ENCODE data around the gene C16orf74.

Gene C16orf74

DNA sequence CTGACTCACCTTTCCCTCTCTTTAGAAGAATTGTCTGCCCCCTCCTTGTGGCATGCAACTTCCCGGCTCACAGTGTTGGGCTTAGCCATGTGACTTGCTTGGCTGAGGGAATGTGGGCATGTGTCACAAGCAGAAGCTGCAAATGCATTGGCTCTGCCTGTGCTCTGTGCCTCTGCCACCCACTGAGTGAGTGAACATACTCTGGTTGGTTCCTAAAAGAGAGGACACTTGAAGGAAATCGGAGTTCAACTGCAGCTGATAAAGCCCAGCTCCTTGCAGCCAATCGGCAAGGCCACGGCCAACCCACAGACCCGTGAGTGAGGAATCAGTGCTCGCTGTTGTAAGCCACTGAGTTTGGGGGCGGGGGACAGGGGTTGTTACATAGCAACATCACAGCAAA, 51.3 kb downstream of the C16orf74 start:
- peaks cover 10% of the 10 kb centered on the region for H3K4me1 ChIP-seq (ENCODE audit: control insufficient read depth, insufficient read depth, low read length)
- H3K36me3 ChIP-seq (ENCODE audit: control insufficient read depth, insufficient read depth, low read length, severe bottlenecking) = no peaks in the 10 kb centered on the region
- H3K27me3 ChIP-seq (replicated peaks; ENCODE audit: control insufficient read depth, insufficient read depth, low read length) = peaks cover 50% of the 10 kb centered on the region
- peaks cover 8% of the 10 kb centered on the region for H3K9me3 ChIP-seq (ENCODE audit: control insufficient read depth, low read length)
- no peak overlapping the region for H3K4me3 ChIP-seq (ENCODE audit: low read length)
- no peak overlapping the region for H3K9ac ChIP-seq (ENCODE audit: low read length)
- DNase-seq (ENCODE audit: low read depth) = peak; percentile 34

DNA sequence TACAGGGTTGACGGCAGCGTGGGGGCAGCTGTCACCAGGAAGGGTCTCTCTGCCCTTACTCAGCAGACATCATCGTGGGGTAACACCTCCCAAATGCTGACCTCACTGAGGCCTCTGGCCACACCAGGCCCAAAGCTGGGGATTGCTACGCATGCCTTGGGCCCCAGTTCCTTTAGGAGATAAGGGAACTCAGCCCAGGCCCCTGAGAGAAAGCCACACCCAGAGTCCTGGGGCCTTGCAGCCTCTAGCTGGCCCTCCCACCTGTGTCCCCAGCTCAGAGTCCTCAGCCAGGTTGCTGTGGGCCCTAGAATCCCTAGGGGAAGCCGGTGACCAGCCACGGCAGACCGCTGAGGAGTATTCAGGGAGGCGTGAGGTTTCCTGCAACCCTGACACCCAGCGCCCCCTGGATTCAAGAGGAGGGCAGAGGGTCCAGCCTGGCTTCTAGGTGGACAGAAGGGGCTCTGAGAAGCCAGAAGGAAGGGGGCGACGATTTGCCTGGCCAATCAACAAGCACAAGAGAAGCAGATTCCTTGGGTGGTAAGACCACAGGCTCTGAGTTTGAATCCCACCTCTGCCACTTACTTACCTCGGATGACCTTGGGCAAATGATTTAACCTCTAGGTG, 51.8 kb downstream of the C16orf74 start:
- peaks cover 10% of the 10 kb centered on the region for H3K4me1 ChIP-seq (ENCODE audit: control insufficient read depth, insufficient read depth, low read length)
- no peak for DNase-seq (ENCODE audit: low read depth)
- H3K36me3 ChIP-seq (ENCODE audit: control insufficient read depth, insufficient read depth, low read length, severe bottlenecking) = no peaks in the 10 kb centered on the region
- peaks cover 51% of the 10 kb centered on the region for H3K27me3 ChIP-seq (replicated peaks; ENCODE audit: control insufficient read depth, insufficient read depth, low read length)
- H3K4me3 ChIP-seq (ENCODE audit: low read length) = no peak overlapping the region
- no peak overlapping the region for H3K9ac ChIP-seq (ENCODE audit: low read length)
- peaks cover 8% of the 10 kb centered on the region for H3K9me3 ChIP-seq (ENCODE audit: control insufficient read depth, low read length)

DNA sequence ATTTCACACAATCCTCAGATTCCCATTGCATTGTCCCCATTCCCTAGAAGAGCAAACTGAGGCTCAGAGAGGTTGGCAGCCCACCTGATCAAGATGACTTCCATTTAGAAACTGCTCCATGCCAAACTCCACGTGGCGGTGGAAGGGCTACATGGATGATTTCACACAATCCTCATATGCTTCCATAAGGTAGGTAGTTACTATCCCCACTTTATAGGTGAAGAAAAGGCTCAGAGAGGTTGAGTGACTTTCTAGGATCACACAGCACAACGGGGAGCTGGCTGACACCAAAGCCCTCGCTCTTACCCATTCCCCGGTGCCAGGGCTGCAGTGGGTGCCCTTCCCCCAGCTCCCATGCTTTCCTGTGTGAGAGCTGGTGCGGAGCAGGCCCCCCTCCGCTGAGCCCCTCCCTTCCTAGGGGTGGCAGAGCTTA, 52.4 kb downstream of the C16orf74 start:
- no peak overlapping the region for H3K4me3 ChIP-seq (ENCODE audit: low read length)
- peaks cover 10% of the 10 kb centered on the region for H3K4me1 ChIP-seq (ENCODE audit: control insufficient read depth, insufficient read depth, low read length)
- H3K9ac ChIP-seq (ENCODE audit: low read length) = no peak overlapping the region
- peaks cover 51% of the 10 kb centered on the region for H3K27me3 ChIP-seq (replicated peaks; ENCODE audit: control insufficient read depth, insufficient read depth, low read length)
- peaks cover 8% of the 10 kb centered on the region for H3K9me3 ChIP-seq (ENCODE audit: control insufficient read depth, low read length)
- DNase-seq (ENCODE audit: low read depth) = no peak
- no peaks in the 10 kb centered on the region for H3K36me3 ChIP-seq (ENCODE audit: control insufficient read depth, insufficient read depth, low read length, severe bottlenecking)

DNA sequence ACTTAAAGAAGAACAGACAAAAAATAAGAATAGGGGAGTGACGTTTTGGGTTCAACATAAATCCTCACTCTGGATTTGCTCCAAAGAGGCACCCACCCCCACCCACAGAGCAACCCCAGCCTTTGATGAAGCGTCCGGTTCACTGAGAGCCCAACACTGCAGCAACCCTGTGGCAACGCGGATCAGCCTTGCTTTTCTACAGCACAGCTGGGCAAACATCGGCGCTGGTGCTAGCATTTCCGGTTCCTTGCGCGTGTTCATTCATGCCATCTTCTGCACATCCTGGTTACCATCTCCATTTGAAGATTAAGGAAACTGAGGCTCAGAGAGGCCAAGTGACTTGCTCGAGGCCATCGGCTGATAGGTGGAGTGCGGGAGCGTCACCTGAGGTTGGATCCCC, 53.5 kb downstream of the C16orf74 start:
- H3K9ac ChIP-seq (ENCODE audit: low read length) = no peak overlapping the region
- peaks cover 8% of the 10 kb centered on the region for H3K9me3 ChIP-seq (ENCODE audit: control insufficient read depth, low read length)
- peaks cover 10% of the 10 kb centered on the region for H3K4me1 ChIP-seq (ENCODE audit: control insufficient read depth, insufficient read depth, low read length)
- peaks cover 61% of the 10 kb centered on the region for H3K27me3 ChIP-seq (replicated peaks; ENCODE audit: control insufficient read depth, insufficient read depth, low read length)
- no peak overlapping the region for H3K4me3 ChIP-seq (ENCODE audit: low read length)
- no peak for DNase-seq (ENCODE audit: low read depth)
- no peaks in the 10 kb centered on the region for H3K36me3 ChIP-seq (ENCODE audit: control insufficient read depth, insufficient read depth, low read length, severe bottlenecking)

DNA sequence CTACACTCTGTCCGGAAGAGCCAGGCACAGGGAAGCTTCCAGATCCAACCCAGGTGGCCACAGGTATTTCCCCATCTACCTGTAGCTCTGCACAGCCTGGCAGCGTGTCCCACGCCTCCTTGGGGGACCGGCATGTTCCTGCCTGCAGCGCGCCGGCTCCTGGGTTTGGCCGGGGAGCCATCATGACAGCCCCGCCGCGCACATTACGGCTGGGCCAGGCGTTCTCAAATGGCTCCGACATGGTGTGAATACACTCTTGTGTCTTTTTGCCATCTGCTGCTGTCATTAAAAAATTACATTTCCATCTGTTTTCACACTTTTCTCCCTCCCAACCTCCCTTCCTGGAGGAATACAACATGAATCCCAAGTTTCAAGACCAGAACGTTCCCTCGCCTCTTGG, 54.1 kb downstream of the C16orf74 start:
- Histone ChIP-seq H3K9ac (ENCODE audit: low read length) (no peak overlapping the region), H3K27me3 (replicated peaks; ENCODE audit: control insufficient read depth, insufficient read depth, low read length) (peaks cover 67% of the 10 kb centered on the region), H3K4me3 (ENCODE audit: low read length) (no peak overlapping the region), H3K4me1 (ENCODE audit: control insufficient read depth, insufficient read depth, low read length) (peaks cover 10% of the 10 kb centered on the region), H3K9me3 (ENCODE audit: control insufficient read depth, low read length) (peaks cover 5% of the 10 kb centered on the region), H3K36me3 (ENCODE audit: control insufficient read depth, insufficient read depth, low read length, severe bottlenecking) (no peaks in the 10 kb centered on the region)
- DNase-seq (ENCODE audit: low read depth) = no peak

DNA sequence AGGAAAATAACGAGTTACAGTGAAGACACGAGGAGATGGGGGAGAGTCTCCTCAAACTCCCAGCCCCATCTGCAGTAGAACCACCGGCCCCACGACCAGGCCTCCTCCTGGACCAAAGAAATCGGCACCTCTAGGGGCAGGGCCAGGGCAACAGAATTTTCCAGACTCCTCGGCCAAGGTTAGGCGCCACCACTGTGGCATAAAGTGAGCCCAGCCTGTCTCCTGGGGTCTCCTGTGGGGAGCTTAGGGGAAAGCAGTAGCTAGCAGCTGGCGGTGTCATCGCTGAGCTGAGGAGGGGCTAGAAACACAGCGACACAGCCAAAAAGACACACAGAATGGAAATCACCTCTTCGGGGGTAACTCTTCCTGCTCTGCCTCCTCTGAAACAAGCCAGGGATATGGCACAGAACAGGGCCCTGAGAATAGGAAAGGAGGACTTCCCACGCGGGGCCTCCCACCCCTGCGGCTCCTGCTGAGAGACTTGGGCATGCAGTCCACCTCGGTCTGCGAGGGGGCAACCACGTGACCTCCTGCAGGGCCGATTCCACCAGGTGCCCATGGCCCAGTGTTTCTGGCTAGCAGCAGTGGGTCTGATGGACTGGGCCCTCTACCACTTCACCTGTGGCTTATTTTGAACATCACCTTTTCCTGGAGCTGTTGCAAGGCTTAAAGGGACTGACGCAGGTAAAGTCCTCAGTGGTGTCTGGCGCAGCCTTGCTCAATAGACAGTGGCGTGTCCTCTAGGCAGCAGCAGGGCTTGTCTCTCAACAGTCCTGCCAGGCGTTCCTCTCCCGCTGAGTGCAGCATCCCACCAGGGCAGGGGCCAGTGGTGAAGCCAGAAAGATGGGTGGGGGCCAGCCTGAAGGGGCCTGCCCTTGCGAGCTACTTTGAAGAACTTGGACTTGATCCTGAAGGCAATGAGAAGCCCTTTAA, 55.4 kb downstream of the C16orf74 start:
- H3K27me3 ChIP-seq (replicated peaks; ENCODE audit: control insufficient read depth, insufficient read depth, low read length) = peaks cover 67% of the 10 kb centered on the region
- no peak overlapping the region for H3K4me3 ChIP-seq (ENCODE audit: low read length)
- no peaks in the 10 kb centered on the region for H3K36me3 ChIP-seq (ENCODE audit: control insufficient read depth, insufficient read depth, low read length, severe bottlenecking)
- DNase-seq (ENCODE audit: low read depth) = no peak
- H3K4me1 ChIP-seq (ENCODE audit: control insufficient read depth, insufficient read depth, low read length) = peaks cover 10% of the 10 kb centered on the region
- no peaks in the 10 kb centered on the region for H3K9me3 ChIP-seq (ENCODE audit: control insufficient read depth, low read length)
- H3K9ac ChIP-seq (ENCODE audit: low read length) = no peak overlapping the region

DNA sequence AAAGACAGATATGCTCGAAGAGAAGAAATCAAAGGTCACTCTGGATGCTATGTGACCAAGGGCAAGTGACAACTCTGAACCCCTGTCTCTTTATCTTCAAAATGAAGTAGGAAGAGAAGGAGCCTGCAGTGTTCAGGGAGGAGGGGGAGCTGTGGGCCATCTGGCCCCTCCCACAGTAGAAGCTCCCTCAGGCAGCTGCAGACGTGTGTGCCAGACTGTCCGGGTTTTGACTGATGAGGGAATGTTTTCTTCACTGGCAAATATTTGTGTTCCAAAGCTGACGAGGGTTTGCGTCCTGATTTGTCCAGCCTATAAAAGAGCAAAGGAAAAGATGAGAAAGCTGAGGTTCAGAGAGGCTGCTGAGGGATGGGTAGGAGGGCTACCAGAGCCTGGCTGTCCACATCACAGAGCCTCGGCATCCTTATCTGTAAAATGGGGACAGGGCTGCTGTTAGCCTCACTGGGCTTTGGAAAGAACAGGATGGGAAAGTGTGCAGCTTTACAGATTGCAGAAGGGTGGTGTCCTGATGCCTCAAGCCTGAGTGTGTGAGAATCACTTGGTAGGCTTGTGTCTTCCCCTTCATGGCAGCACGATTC, 60.3 kb downstream of the C16orf74 start:
- Histone ChIP-seq H3K4me1 (ENCODE audit: control insufficient read depth, insufficient read depth, low read length) (no peaks in the 10 kb centered on the region), H3K4me3 (ENCODE audit: low read length) (no peak overlapping the region), H3K9ac (ENCODE audit: low read length) (no peak overlapping the region), H3K36me3 (ENCODE audit: control insufficient read depth, insufficient read depth, low read length, severe bottlenecking) (no peaks in the 10 kb centered on the region), H3K9me3 (ENCODE audit: control insufficient read depth, low read length) (no peaks in the 10 kb centered on the region), H3K27me3 (replicated peaks; ENCODE audit: control insufficient read depth, insufficient read depth, low read length) (peaks cover 33% of the 10 kb centered on the region)
- no peak for DNase-seq (ENCODE audit: low read depth)

DNA sequence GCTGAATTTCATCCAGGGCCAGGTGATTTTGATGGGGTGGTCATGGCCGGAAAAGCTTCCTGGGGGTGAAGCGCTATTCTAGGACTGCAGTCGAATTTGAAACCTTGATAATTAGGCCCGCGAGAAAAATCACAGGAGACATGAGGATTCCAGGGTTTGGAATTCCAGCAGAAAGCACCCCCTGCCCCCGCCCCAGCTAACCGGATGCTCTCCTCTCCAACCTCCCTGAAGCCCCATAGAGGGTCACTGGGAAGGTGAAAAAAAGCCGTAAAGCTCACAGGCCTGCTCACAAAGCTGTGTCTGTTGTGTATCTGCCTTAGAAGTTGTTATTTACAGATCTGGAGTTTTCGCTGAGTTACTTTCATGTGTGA, 61.0 kb downstream of the C16orf74 start:
- H3K4me1 ChIP-seq (ENCODE audit: control insufficient read depth, insufficient read depth, low read length) = no peaks in the 10 kb centered on the region
- H3K36me3 ChIP-seq (ENCODE audit: control insufficient read depth, insufficient read depth, low read length, severe bottlenecking) = no peaks in the 10 kb centered on the region
- H3K27me3 ChIP-seq (replicated peaks; ENCODE audit: control insufficient read depth, insufficient read depth, low read length) = peaks cover 27% of the 10 kb centered on the region
- H3K9ac ChIP-seq (ENCODE audit: low read length) = no peak overlapping the region
- DNase-seq (ENCODE audit: low read depth) = no peak
- no peaks in the 10 kb centered on the region for H3K9me3 ChIP-seq (ENCODE audit: control insufficient read depth, low read length)
- no peak overlapping the region for H3K4me3 ChIP-seq (ENCODE audit: low read length)

DNA sequence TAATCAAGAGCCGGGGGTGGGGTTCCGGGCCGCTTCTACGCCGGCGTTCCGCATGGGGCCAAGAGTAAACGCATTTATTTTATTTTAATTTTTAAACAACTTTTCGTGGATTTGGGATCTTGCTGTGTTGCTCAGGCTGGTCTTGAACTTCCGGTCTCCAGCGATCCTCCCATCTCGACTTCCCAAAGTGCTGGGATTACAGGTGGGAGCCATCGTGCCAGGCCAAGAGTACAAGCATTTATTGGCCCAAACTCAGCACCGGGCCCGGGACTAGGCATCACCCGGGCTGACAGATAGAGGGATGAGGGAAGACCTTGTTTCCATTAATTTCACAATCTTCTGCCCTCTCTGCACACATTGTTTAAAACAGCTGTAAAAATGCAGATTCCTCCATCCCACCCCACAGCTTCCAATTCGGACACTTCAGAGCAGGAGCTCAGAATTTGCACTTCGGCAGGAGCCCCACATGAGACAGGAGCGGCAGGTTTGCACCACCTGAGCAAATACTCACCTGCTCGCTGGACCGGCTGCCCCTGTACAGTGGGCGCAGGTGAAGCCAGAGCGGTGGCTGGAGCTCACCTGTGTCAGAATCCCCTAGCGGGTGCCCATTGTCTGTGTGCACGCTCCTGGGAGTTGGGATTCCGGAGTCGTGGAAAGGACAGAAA, 61.5 kb downstream of the C16orf74 start:
- H3K4me3 ChIP-seq (ENCODE audit: low read length) = peak overlapping the region; percentile 69
- H3K36me3 ChIP-seq (ENCODE audit: control insufficient read depth, insufficient read depth, low read length, severe bottlenecking) = no peaks in the 10 kb centered on the region
- H3K4me1 ChIP-seq (ENCODE audit: control insufficient read depth, insufficient read depth, low read length) = no peaks in the 10 kb centered on the region
- H3K9ac ChIP-seq (ENCODE audit: low read length) = peak overlapping the region; percentile 29
- no peaks in the 10 kb centered on the region for H3K9me3 ChIP-seq (ENCODE audit: control insufficient read depth, low read length)
- H3K27me3 ChIP-seq (replicated peaks; ENCODE audit: control insufficient read depth, insufficient read depth, low read length) = peaks cover 23% of the 10 kb centered on the region
- no peak for DNase-seq (ENCODE audit: low read depth)

DNA sequence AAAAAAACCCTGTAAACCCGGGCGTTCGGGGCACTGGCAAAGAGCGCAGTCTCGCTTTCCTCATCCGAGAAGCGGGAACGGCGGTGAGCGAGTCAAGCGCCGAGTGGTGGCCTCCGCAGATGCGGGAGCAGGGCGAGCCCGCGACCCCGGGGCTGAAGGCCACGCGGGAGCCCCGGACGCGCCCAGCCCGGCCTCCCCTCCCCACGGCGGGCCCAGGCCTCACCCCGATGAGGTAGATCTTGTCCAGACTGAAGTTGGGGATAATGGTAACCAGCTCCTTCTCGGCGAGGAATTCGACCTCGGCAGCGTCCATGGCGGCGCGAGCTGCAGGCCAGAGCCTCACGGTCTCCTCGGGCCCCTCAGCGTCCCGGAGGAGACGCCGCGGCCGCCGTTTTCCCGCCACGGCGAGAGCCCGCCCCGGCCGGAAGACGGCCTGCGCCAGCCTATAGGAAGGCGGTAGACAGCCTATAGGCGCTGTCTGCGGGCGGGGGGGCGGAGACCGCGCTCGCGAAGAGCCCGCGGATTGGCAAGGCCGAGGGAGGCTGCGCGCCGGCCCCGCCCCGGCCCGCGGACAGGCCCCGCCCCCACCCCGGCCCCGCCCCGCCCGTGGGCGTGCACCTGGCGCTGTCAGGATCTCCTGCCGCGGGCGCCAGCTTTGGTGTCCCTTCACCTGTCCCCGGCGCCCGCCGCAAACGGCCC, 62.2 kb downstream of the C16orf74 start, which contains the start of gene GINS2:
GINS2 (minus strand) TSS at position 369 of the 699 bp plus-strand sequence; CDS start at position 313, 56 bp downstream.
- Histone ChIP-seq H3K9me3 (ENCODE audit: control insufficient read depth, low read length) (no peaks in the 10 kb centered on the region), H3K4me1 (ENCODE audit: control insufficient read depth, insufficient read depth, low read length) (no peaks in the 10 kb centered on the region), H3K36me3 (ENCODE audit: control insufficient read depth, insufficient read depth, low read length, severe bottlenecking) (no peaks in the 10 kb centered on the region), H3K27me3 (replicated peaks; ENCODE audit: control insufficient read depth, insufficient read depth, low read length) (peaks cover 23% of the 10 kb centered on the region), H3K4me3 (ENCODE audit: low read length) (peak within 1 kb of the TSS; percentile 86), H3K9ac (ENCODE audit: low read length) (peak within 1 kb of the TSS; percentile 72)
- DNase-seq (ENCODE audit: low read depth) = peak; percentile 95

All from adipocyte (in vitro differentiated cells).